Neural cell (in vitro differentiated cells): ENCODE measurements around the gene MYBPHL. TPM values are rescaled to one million over a fixed set of nuclear protein-coding genes. Genes with fewer than 3 reads are reported as not detected.

Source experiments
- H2AFZ ChIP-seq: fragments of 200-600, 300-800 bp; sonication (generic), shearing (Covaris generic); 2 replicates; pipeline ENCODE4 v1.6.0; 2014; ENCODE audit warnings: low read depth, mild to moderate bottlenecking, antibody characterized with exemption, low read length, moderate library complexity
- H3F3A ChIP-seq: fragments of 200-600 bp; shearing (Covaris generic); 2 replicates; pipeline ENCODE4 v1.6.1; 2016; ENCODE audit warnings: mild to moderate bottlenecking, moderate library complexity, mixed read lengths, antibody characterized with exemption, low read length; ENCODE audit not compliant: insufficient read depth, poor library complexity, severe bottlenecking
- H3K27ac ChIP-seq: fragments of 200-600, 300-800 bp; sonication (generic), shearing (Covaris generic); 2 replicates; pipeline ENCODE4 v1.5.1; 2014; ENCODE audit warnings: mild to moderate bottlenecking, low read length, moderate library complexity
- H3K27me3 ChIP-seq: fragments of 300-800, 200-600 bp; sonication (generic), shearing (Covaris generic); 2 replicates; pipeline ENCODE4 v1.6.0; 2014; ENCODE audit warnings: mild to moderate bottlenecking, low read depth, low read length, moderate library complexity; ENCODE audit not compliant: insufficient read depth
- H3K36me3 ChIP-seq: fragments of 300-800, 200-600 bp; sonication (generic), shearing (Covaris generic); 2 replicates; pipeline ENCODE4 v1.5.1; 2014; ENCODE audit warnings: mild to moderate bottlenecking, antibody characterized with exemption, low read length, moderate library complexity; ENCODE audit not compliant: insufficient read depth
- H3K4me2 ChIP-seq: fragments of 300-800, 200-600 bp; sonication (generic), shearing (Covaris generic); 2 replicates; pipeline ENCODE4 v1.6.0; 2014; ENCODE audit warnings: mild to moderate bottlenecking, low read length
- H3K4me3 ChIP-seq: fragments of 300-800, 200-600 bp; sonication (generic), shearing (Covaris generic); 2 replicates; pipeline ENCODE4 v1.5.1; 2014; ENCODE audit warnings: mild to moderate bottlenecking, low read length, moderate library complexity
- H3K79me2 ChIP-seq: fragments of 200-600 bp; shearing (Covaris generic); replicated peaks from 2 replicates; pipeline ENCODE4 v1.6.0; 2014; ENCODE audit warnings: mild to moderate bottlenecking, low read length, moderate library complexity; ENCODE audit not compliant: insufficient read depth
- H3K9ac ChIP-seq: fragments of 300-800, 200-600 bp; sonication (generic), shearing (Covaris generic); 2 replicates; pipeline ENCODE4 v1.6.1; 2016; ENCODE audit warnings: mild to moderate bottlenecking, low read length, mixed read lengths
- H3K9me2 ChIP-seq: fragments of 200-600 bp; shearing (Covaris generic); 2 replicates; pipeline ENCODE4 v1.6.1; 2016; ENCODE audit warnings: mild to moderate bottlenecking, low read length, mixed read lengths; ENCODE audit not compliant: insufficient read depth
- H3K9me3 ChIP-seq: fragments of 200-600, 300-800 bp; sonication (generic), shearing (Covaris generic); 2 replicates; pipeline ENCODE4 v1.6.1; 2016; ENCODE audit warnings: mild to moderate bottlenecking, mixed run types, low read length, moderate library complexity, mixed read lengths
- H4K20me1 ChIP-seq: fragments of 200-600 bp; shearing (Covaris generic); 2 replicates; pipeline ENCODE4 v1.6.1; 2016; ENCODE audit warnings: mild to moderate bottlenecking, mixed run types; ENCODE audit not compliant: insufficient read depth
- EP300 ChIP-seq: fragments of 450-650 bp; conservative IDR thresholded peaks from 2 replicates; pipeline ENCODE4 v1.6.1; 2014; ENCODE audit warnings: antibody characterized with exemption, mild to moderate bottlenecking, moderate library complexity; ENCODE audit not compliant: poor library complexity, severe bottlenecking
- EZH2 ChIP-seq: fragments of 200-600, 300-800 bp; shearing (Covaris generic), sonication (generic); IDR thresholded peaks from 2 replicates; pipeline ENCODE4 v1.6.1; 2014; ENCODE audit warnings: antibody characterized with exemption, low read length, borderline replicate concordance, mild to moderate bottlenecking; ENCODE audit not compliant: insufficient read depth, poor library complexity, severe bottlenecking
- MXI1 ChIP-seq: fragments of 450-650 bp; conservative IDR thresholded peaks from 2 replicates; pipeline ENCODE4 v1.6.1; 2014; ENCODE audit warnings: antibody characterized with exemption, mild to moderate bottlenecking; ENCODE audit not compliant: poor library complexity, severe bottlenecking
- POLR2AphosphoS5 ChIP-seq: IDR thresholded peaks from 2 replicates; pipeline ENCODE4 v1.6.1; 2012
- RAD21 ChIP-seq: fragments of 450-650 bp; conservative IDR thresholded peaks from 2 replicates; pipeline ENCODE4 v1.6.1; 2014; ENCODE audit warnings: antibody characterized with exemption, mild to moderate bottlenecking, moderate library complexity
- SMC3 ChIP-seq: fragments of 450-650 bp; conservative IDR thresholded peaks from 2 replicates; pipeline ENCODE4 v1.6.1; 2014; ENCODE audit warnings: antibody characterized with exemption, mild to moderate bottlenecking, moderate library complexity; ENCODE audit not compliant: poor library complexity
- TAF1 ChIP-seq: IDR thresholded peaks from 2 replicates; pipeline ENCODE4 v1.6.1; 2012; ENCODE audit warnings: low read depth
- polyA plus RNA-seq: library from polyadenylated mRNA; depleted of rRNA; stranded (reverse); fragments of >200 nt; gene quantifications from 2 replicates; pipeline ENCODE4 v1.2.3, GENCODE V29; 2014
- TF ChIP-seq, protein P1 (sequence below): IDR thresholded peaks from 2 replicates; pipeline ENCODE4 v1.6.1; 2012; ENCODE audit warnings: borderline replicate concordance
- TF ChIP-seq, protein P2 (sequence below): fragments of 450-650 bp; IDR thresholded peaks from 2 replicates; pipeline ENCODE4 v1.5.1; 2014; ENCODE audit warnings: antibody characterized with exemption, mild to moderate bottlenecking, moderate library complexity; ENCODE audit not compliant: poor library complexity, severe bottlenecking

Gene MYBPHL
- polyA plus RNA-seq, 1 donor from 2014 or later = 1.6 TPM

DNA sequence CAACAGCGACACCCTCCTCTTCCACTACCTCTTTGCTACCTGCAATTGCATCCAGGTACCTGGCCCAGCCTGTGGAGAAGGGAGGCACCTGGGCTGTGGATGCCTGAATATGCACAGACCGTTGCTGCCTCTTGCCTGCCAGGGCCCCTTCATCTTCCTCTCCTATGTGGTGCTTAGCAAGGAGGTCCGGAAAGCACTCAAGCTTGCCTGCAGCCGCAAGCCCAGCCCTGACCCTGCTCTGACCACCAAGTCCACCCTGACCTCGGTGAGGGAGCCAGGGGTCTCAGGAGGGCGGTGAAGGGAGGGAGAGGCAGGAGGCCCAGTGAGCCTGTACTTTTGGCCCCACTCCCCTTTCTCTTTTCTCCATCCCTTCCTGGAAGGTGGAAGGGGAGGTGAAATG lies 35.4 kb downstream of the MYBPHL start:
- Histone ChIP-seq H3K9me3 (no peaks in the 10 kb centered on the region), H3F3A (no peaks in the 10 kb centered on the region), H3K4me3 (no peak overlapping the region), H3K27me3 (no peaks in the 10 kb centered on the region), H3K9me2 (no peaks in the 10 kb centered on the region), H3K36me3 (peaks cover 5% of the 10 kb centered on the region), H3K9ac (no peak overlapping the region), H2AFZ (no peak overlapping the region), H3K4me2 (no peak overlapping the region), H3K79me2 (no peaks in the 10 kb centered on the region), H4K20me1 (no peaks in the 10 kb centered on the region), H3K27ac (no peak overlapping the region)
- TF ChIP-seq, protein P1, sequence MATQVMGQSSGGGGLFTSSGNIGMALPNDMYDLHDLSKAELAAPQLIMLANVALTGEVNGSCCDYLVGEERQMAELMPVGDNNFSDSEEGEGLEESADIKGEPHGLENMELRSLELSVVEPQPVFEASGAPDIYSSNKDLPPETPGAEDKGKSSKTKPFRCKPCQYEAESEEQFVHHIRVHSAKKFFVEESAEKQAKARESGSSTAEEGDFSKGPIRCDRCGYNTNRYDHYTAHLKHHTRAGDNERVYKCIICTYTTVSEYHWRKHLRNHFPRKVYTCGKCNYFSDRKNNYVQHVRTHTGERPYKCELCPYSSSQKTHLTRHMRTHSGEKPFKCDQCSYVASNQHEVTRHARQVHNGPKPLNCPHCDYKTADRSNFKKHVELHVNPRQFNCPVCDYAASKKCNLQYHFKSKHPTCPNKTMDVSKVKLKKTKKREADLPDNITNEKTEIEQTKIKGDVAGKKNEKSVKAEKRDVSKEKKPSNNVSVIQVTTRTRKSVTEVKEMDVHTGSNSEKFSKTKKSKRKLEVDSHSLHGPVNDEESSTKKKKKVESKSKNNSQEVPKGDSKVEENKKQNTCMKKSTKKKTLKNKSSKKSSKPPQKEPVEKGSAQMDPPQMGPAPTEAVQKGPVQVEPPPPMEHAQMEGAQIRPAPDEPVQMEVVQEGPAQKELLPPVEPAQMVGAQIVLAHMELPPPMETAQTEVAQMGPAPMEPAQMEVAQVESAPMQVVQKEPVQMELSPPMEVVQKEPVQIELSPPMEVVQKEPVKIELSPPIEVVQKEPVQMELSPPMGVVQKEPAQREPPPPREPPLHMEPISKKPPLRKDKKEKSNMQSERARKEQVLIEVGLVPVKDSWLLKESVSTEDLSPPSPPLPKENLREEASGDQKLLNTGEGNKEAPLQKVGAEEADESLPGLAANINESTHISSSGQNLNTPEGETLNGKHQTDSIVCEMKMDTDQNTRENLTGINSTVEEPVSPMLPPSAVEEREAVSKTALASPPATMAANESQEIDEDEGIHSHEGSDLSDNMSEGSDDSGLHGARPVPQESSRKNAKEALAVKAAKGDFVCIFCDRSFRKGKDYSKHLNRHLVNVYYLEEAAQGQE = no peak
- TF ChIP-seq RAD21 (no peak), MXI1 (no peak), SMC3 (no peak), EZH2 (no peak), EP300 (no peak), TAF1 (no peak), POLR2AphosphoS5 (no peak)
- TF ChIP-seq, protein P2, sequence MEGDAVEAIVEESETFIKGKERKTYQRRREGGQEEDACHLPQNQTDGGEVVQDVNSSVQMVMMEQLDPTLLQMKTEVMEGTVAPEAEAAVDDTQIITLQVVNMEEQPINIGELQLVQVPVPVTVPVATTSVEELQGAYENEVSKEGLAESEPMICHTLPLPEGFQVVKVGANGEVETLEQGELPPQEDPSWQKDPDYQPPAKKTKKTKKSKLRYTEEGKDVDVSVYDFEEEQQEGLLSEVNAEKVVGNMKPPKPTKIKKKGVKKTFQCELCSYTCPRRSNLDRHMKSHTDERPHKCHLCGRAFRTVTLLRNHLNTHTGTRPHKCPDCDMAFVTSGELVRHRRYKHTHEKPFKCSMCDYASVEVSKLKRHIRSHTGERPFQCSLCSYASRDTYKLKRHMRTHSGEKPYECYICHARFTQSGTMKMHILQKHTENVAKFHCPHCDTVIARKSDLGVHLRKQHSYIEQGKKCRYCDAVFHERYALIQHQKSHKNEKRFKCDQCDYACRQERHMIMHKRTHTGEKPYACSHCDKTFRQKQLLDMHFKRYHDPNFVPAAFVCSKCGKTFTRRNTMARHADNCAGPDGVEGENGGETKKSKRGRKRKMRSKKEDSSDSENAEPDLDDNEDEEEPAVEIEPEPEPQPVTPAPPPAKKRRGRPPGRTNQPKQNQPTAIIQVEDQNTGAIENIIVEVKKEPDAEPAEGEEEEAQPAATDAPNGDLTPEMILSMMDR = no peak

DNA sequence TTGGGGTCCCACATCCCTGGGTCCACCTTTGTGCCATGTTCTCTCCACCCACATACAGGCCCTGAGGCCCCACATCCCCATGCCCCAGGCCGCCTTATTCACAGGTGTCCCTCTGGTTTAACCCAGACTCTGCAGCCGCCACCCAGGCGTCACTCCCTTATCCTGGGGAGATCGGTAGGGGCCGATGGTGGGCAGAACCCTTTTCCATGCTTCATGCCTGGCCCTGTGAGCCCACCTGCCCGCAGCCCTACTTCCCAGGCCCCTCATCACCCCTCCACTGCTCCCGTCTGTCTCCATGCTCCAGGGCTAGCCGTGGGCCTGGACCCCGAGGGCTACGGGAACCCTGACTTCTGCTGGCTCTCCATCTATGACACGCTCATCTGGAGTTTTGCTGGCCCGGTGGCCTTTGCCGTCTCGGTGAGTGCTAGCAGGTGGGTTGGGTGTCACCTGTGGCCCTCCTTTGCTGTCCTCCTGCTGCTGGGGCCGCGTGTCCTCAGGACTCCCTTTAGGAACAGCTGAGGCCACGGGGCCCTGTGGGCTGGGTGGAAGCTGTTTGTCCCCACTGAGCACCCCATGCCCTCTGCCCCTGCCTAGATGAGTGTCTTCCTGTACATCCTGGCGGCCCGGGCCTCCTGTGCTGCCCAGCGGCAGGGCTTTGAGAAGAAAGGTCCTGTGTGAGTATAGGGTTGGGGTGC lies 36.0 kb downstream of the MYBPHL start:
- Histone ChIP-seq H3K9ac (no peak overlapping the region), H3K36me3 (peaks cover 5% of the 10 kb centered on the region), H4K20me1 (no peaks in the 10 kb centered on the region), H3F3A (no peaks in the 10 kb centered on the region), H3K27me3 (no peaks in the 10 kb centered on the region), H2AFZ (no peak overlapping the region), H3K4me3 (no peak overlapping the region), H3K79me2 (no peaks in the 10 kb centered on the region), H3K9me3 (no peaks in the 10 kb centered on the region), H3K9me2 (no peaks in the 10 kb centered on the region), H3K4me2 (no peak overlapping the region), H3K27ac (no peak overlapping the region)
- TF ChIP-seq POLR2AphosphoS5 = no peak
- no peak for TF ChIP-seq SMC3
- TF ChIP-seq, protein P1 = no peak
- TF ChIP-seq, protein P2 = no peak
- no peak for TF ChIP-seq RAD21
- TF ChIP-seq MXI1 = no peak
- no peak for TF ChIP-seq EP300
- TF ChIP-seq TAF1 = no peak
- no peak for TF ChIP-seq EZH2
